HG03469 (cell line): ENCODE data around the gene PRR16.

Source experiments
- ATAC-seq: cut with Tn5 transposase; IDR thresholded peaks from one replicate; pipeline ENCODE4 v1.9.1; 2021; ENCODE audit warnings: mild to moderate bottlenecking, moderate library complexity, moderate number of reproducible peaks; ENCODE audit not compliant: unreplicated experiment

The PRR16 gene

GRCh38 chr5:120703918-120704587 is 240.0 kb downstream of the PRR16 start:
- ATAC-seq, result no peak

GRCh38 chr5:120706877-120707276 is 242.8 kb downstream of the PRR16 start:
- no peak for ATAC-seq

GRCh38 chr5:120717381-120717780 is 253.3 kb downstream of the PRR16 start:
- ATAC-seq, result no peak

DNA sequence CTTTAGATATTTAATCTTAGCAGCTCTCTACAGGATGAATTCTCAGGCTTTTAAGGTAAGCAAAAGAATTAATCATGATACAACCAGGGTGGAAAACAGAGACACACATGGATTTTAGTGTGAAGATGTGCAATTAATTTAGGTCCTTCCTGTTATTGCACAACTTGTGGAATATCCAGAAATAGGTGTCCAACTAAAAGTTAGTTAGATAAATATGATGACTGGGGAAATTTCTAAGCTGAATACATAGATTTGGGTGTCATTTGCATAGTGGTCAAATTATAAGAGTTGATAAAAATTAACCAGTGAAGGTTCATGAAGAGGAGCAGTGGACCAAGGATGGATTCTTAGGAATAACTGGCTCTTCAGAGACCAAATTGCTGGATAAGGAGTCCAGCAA is 266.1 kb downstream of the PRR16 start:
- no peak for ATAC-seq

DNA sequence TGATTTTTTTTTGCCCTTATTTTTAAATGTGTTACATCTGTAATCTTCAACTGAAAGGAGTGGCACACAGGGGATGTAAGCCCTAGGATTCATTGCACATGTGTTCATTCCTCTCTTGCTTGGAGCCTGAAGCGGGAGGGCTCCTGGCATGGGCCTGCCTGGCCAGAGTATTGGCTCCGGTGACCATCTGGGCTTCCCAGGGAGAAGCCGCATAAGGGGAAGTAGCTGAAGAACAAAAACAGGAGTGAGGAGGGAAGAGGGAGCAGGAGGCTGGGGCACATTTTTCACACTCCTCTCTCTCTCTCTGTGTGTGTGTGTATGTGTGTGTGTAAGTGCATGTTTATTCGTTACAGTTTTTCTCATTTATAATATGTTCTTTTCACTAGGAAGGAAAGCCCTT is 269.9 kb downstream of the PRR16 start:
- ATAC-seq, result no peak

DNA sequence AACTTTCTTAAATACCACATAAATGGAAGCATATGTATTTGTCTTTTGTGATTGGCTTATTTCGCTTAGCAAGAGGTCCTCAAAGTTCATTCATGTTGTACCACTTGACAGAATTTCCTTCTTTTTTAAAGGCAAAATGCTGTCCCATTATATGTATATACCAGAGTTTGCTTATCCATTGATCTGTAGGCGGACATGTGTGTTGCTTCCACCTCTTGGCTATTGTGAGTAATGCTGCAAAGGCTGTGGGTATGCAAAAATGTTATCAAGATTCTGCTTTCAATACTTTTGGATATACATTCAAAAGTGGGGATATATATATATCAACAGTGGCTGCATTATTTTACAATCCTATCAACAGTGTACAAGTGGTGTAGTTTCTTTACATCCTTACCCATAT is 271.0 kb downstream of the PRR16 start:
- ATAC-seq, result no peak
